H1 (cell line): ENCODE measurements around the gene EXOSC6. TPM values are rescaled to one million over a fixed set of nuclear protein-coding genes. Genes with fewer than 3 reads are reported as not detected.

Experiments
- CTCF ChIA-PET: fragments of 300-600 bp; sonication (Branson Sonifier 250); formaldehyde crosslinking; loops from one replicate; lab custom pipeline; 2021; ENCODE audit not compliant: partially characterized antibody; lab: Charles Lee
- POLR2A ChIA-PET: fragments of 300-600 bp; sonication (Branson Sonifier 250); formaldehyde crosslinking; loops from one replicate; lab custom pipeline; 2021; ENCODE audit warnings: inconsistent platforms; ENCODE audit not compliant: partially characterized antibody; lab: Charles Lee
- DNase-seq, 2 experiments: peaks; one replicate each; pipeline versions ENCODE4 v3.0.0 to v3.0.0-alpha.2; 2010 to 2022; ENCODE audit warnings: low spot score in 2 of 2, low read depth in 1 of 2, mixed read lengths in 1 of 2
- FAIRE-seq: peaks from 2 replicates; lab custom pipeline; 2011; peaks lifted over from hg19 to GRCh38; lab: Jason Lieb, UNC
- H2AFZ ChIP-seq: 2 replicates; pipeline ENCODE4 v1.8.1; 2012; ENCODE audit warnings: low read length, inconsistent platforms
- H2AK5ac ChIP-seq: 2 replicates; pipeline ENCODE4 v1.6.1; 2013; ENCODE audit warnings: low read depth, low read length
- H2BK120ac ChIP-seq: replicated peaks from 2 replicates; pipeline ENCODE3; 2013; ENCODE audit warnings: low read depth, low read length, inconsistent platforms
- H2BK12ac ChIP-seq: 2 replicates; pipeline ENCODE4 v1.6.1; 2013; ENCODE audit warnings: low read depth, low read length
- H2BK15ac ChIP-seq: 2 replicates; pipeline ENCODE4 v1.6.1; 2013; ENCODE audit warnings: low read length
- H2BK20ac ChIP-seq: 2 replicates; pipeline ENCODE4 v1.6.1; 2013; ENCODE audit warnings: low read length
- H2BK5ac ChIP-seq: 2 replicates; pipeline ENCODE4 v1.6.1; 2013; ENCODE audit warnings: low read depth, low read length
- H3K14ac ChIP-seq: 2 replicates; pipeline ENCODE4 v1.6.1; 2013; ENCODE audit warnings: inconsistent platforms; ENCODE audit not compliant: insufficient read length
- H3K18ac ChIP-seq: 2 replicates; pipeline ENCODE4 v1.6.1; 2013; ENCODE audit warnings: low read length; ENCODE audit errors: extremely low read depth
- H3K23ac ChIP-seq: 2 replicates; pipeline ENCODE4 v1.6.1; 2013; ENCODE audit warnings: inconsistent platforms; ENCODE audit not compliant: insufficient read length
- H3K23me2 ChIP-seq: 2 replicates; pipeline ENCODE4 v1.6.1; 2013; ENCODE audit warnings: low read depth, low read length
- H3K27ac ChIP-seq: 2 replicates; pipeline ENCODE4 v1.6.1; 2011; ENCODE audit warnings: low read depth, low read length, inconsistent platforms
- H3K27me3 ChIP-seq, 4 experiments: replicated peaks in 1 of 4; 1 replicate in 1 of 4; 2 replicates in 3 of 4; pipeline versions ENCODE4 v1.6.1 to v1.8.1; 2011 to 2013; ENCODE audit warnings: low read length in 3 of 4, mild to moderate bottlenecking in 3 of 4, inconsistent platforms in 2 of 4, mixed read lengths in 2 of 4, moderate library complexity in 1 of 4; ENCODE audit not compliant: control insufficient read depth in 3 of 4, insufficient read depth in 3 of 4; ENCODE audit errors: extremely low read depth in 1 of 4
- H3K36me3 ChIP-seq, 4 experiments: 2 replicates each; pipeline versions ENCODE4 v1.6.1 to v1.8.1; 2011 to 2013; ENCODE audit warnings: mild to moderate bottlenecking in 4 of 4, low read length in 3 of 4, moderate library complexity in 2 of 4, control low read depth in 1 of 4, inconsistent platforms in 1 of 4; ENCODE audit not compliant: insufficient read depth in 4 of 4, control insufficient read depth in 2 of 4
- H3K4ac ChIP-seq: replicated peaks from 2 replicates; pipeline ENCODE3; 2013; ENCODE audit warnings: low read length, low read depth, mixed read lengths, inconsistent platforms; ENCODE audit not compliant: insufficient read length
- H3K4me1 ChIP-seq, 4 experiments: replicated peaks in 1 of 4; 1 replicate in 1 of 4; 2 replicates in 3 of 4; pipeline versions ENCODE4 v1.6.1 to v1.8.1; 2011 to 2013; ENCODE audit warnings: low read length in 3 of 4, inconsistent platforms in 2 of 4, mixed read lengths in 1 of 4; ENCODE audit not compliant: insufficient read depth in 4 of 4, control insufficient read depth in 3 of 4
- H3K4me2 ChIP-seq, 2 experiments: 2 replicates each; pipeline versions ENCODE4 v1.6.1 to v1.8.1; 2011 to 2013; ENCODE audit warnings: low read depth in 2 of 2, low read length in 2 of 2, control low read depth in 1 of 2, inconsistent platforms in 1 of 2, mild to moderate bottlenecking in 1 of 2; ENCODE audit not compliant: insufficient read depth in 1 of 2
- H3K4me3 ChIP-seq, 4 experiments: fragments of 200-600, 300-600 bp in 1 of 4; sonication (generic), shearing (Covaris generic), sonication (Bioruptor Twin) in 1 of 4; 2 replicates each; pipeline versions ENCODE4 v1.5.1 to v1.8.1; 2011 to 2016; ENCODE audit warnings: low read length in 4 of 4, low read depth in 3 of 4, control low read depth in 2 of 4, inconsistent platforms in 2 of 4, mild to moderate bottlenecking in 2 of 4, mixed read lengths in 1 of 4, moderate library complexity in 1 of 4; ENCODE audit not compliant: insufficient read depth in 2 of 4; ENCODE audit errors: extremely low read depth in 1 of 4
- H3K56ac ChIP-seq: replicated peaks from 2 replicates; pipeline ENCODE3; 2013; ENCODE audit warnings: low read depth, mild to moderate bottlenecking, mixed read lengths, low read length, inconsistent platforms; ENCODE audit not compliant: insufficient read length
- H3K79me1 ChIP-seq: 2 replicates; pipeline ENCODE4 v1.6.1; 2013; ENCODE audit warnings: low read depth, low read length, control low read depth
- H3K79me2 ChIP-seq, 2 experiments: 2 replicates each; pipeline versions ENCODE4 v1.6.1 to v1.8.1; 2012 to 2013; ENCODE audit warnings: low read length in 2 of 2, mild to moderate bottlenecking in 2 of 2, inconsistent platforms in 1 of 2; ENCODE audit not compliant: insufficient read depth in 2 of 2, control insufficient read depth in 1 of 2
- H3K9ac ChIP-seq, 4 experiments: replicated peaks in 1 of 4; 1 replicate in 1 of 4; 2 replicates in 3 of 4; pipeline versions ENCODE4 v1.6.1 to v1.8.1; 2011 to 2013; ENCODE audit warnings: low read depth in 3 of 4, low read length in 3 of 4, control low read depth in 2 of 4, mild to moderate bottlenecking in 2 of 4, moderate library complexity in 2 of 4, inconsistent platforms in 1 of 4; ENCODE audit errors: extremely low read depth in 1 of 4
- H3K9me3 ChIP-seq, 2 experiments: 2 replicates each; pipeline versions ENCODE4 v1.6.1 to v1.8.1; 2012 to 2013; ENCODE audit warnings: mild to moderate bottlenecking in 2 of 2, moderate library complexity in 2 of 2, control low read depth in 1 of 2, inconsistent platforms in 1 of 2, low read depth in 1 of 2, low read length in 1 of 2, mixed read lengths in 1 of 2; ENCODE audit not compliant: insufficient read depth in 2 of 2
- H4K20me1 ChIP-seq, 2 experiments: replicated peaks in 1 of 2; 2 replicates each; pipeline versions ENCODE3 to v1.8.1; 2011 to 2013; ENCODE audit warnings: inconsistent platforms in 2 of 2, low read length in 2 of 2, mild to moderate bottlenecking in 1 of 2; ENCODE audit not compliant: insufficient read depth in 2 of 2, control insufficient read depth in 1 of 2
- H4K5ac ChIP-seq: 2 replicates; pipeline ENCODE4 v1.6.1; 2013; ENCODE audit warnings: low read length, low read depth, mixed read lengths, inconsistent platforms; ENCODE audit not compliant: insufficient read length
- H4K8ac ChIP-seq: 2 replicates; pipeline ENCODE4 v1.8.0; 2013; ENCODE audit warnings: mild to moderate bottlenecking, moderate library complexity, low read length, inconsistent platforms; ENCODE audit not compliant: insufficient read depth; ENCODE audit errors: extremely low read depth
- H4K91ac ChIP-seq: replicated peaks from 2 replicates; pipeline ENCODE3; 2013; ENCODE audit warnings: low read length, mixed read lengths, inconsistent platforms; ENCODE audit not compliant: insufficient read length
- BRCA1 ChIP-seq: IDR thresholded peaks from 2 replicates; pipeline ENCODE4 v1.6.1; 2012; ENCODE audit warnings: low read depth, low read length, improper control_type of control experiment
- CHD2 ChIP-seq: IDR thresholded peaks from 2 replicates; pipeline ENCODE4 v1.6.1; 2012; ENCODE audit warnings: low read length, improper control_type of control experiment
- CTBP2 ChIP-seq: IDR thresholded peaks from 2 replicates; pipeline ENCODE4 v1.7.0; 2011; ENCODE audit warnings: borderline replicate concordance, mild to moderate bottlenecking, moderate library complexity, mixed read lengths, low read length; ENCODE audit not compliant: insufficient read depth, insufficient read length
- EZH2 ChIP-seq: fragments of 200-600 bp; sonication (generic); IDR thresholded peaks from 2 replicates; pipeline ENCODE4 v1.7.1; 2012; ENCODE audit warnings: low read depth, mild to moderate bottlenecking, moderate library complexity, low read length, inconsistent platforms; ENCODE audit not compliant: severe bottlenecking
- FOSL1 ChIP-seq: IDR thresholded peaks from 2 replicates; pipeline ENCODE4 v1.6.1; 2011; ENCODE audit warnings: mild to moderate bottlenecking, low read depth, low read length, moderate library complexity; ENCODE audit not compliant: insufficient read depth
- JUND ChIP-seq: IDR thresholded peaks from 2 replicates; pipeline ENCODE4 v1.6.1; 2011; ENCODE audit warnings: mild to moderate bottlenecking, improper control_type of control experiment, low read length
- KDM4A ChIP-seq: IDR thresholded peaks from one replicate; pipeline ENCODE4 v1.7.1; 2012; ENCODE audit warnings: low read depth, mild to moderate bottlenecking, moderate library complexity, low read length, inconsistent platforms; ENCODE audit not compliant: severe bottlenecking
- NANOG ChIP-seq: IDR thresholded peaks from 2 replicates; pipeline ENCODE4 v1.6.1; 2011; ENCODE audit warnings: low read length, low read depth, mild to moderate bottlenecking, inconsistent platforms; ENCODE audit not compliant: insufficient read depth, poor library complexity, severe bottlenecking
- NRF1 ChIP-seq: IDR thresholded peaks from 2 replicates; pipeline ENCODE4 v1.6.1; 2011; ENCODE audit warnings: mild to moderate bottlenecking, low read depth, low read length, improper control_type of control experiment
- PHF8 ChIP-seq: fragments of 200-600 bp; sonication (generic); conservative IDR thresholded peaks from 2 replicates; pipeline ENCODE4 v1.7.1; 2012; ENCODE audit warnings: low read depth, mild to moderate bottlenecking, inconsistent platforms, low read length, moderate library complexity
- POU5F1 ChIP-seq: IDR thresholded peaks from 2 replicates; pipeline ENCODE4 v1.6.1; 2011; ENCODE audit warnings: low read depth, mild to moderate bottlenecking, low read length, moderate library complexity
- USF2 ChIP-seq: IDR thresholded peaks from 2 replicates; pipeline ENCODE4 v1.6.1; 2011; ENCODE audit warnings: low read length, improper control_type of control experiment
- ZNF274 ChIP-seq: IDR thresholded peaks from 2 replicates; pipeline ENCODE4 v1.7.0; 2012; ENCODE audit warnings: low read length, borderline replicate concordance; ENCODE audit errors: extremely low read depth
- WGBS, 2 experiments: shearing (Covaris generic) in 1 of 2; methylation state at CpG; one replicate each; pipeline versions ENCODE4 v1.1.6 to v1.1.7; 2013 to 2015; ENCODE audit warnings: low lambda C conversion rate in 2 of 2, mixed read lengths in 2 of 2, inconsistent platforms in 1 of 2, low coverage in 1 of 2, missing lambda C conversion rate in 1 of 2; ENCODE audit not compliant: insufficient replicate concordance in 2 of 2, insufficient coverage in 1 of 2, insufficient read length in 1 of 2; ENCODE audit errors: extremely low coverage in 1 of 2, missing lambda C conversion rate in 1 of 2; 5-methylcytosine and 5-hydroxymethylcytosine counted together
- polyA plus RNA-seq, 7 experiments: library from polyadenylated mRNA; depleted of rRNA in 3 of 7; stranded (reverse) in 5 of 7; unstranded in 2 of 7; fragments of >200 nt in 5 of 7; fragments of 200-250 nt in 2 of 7; gene quantifications; 1 replicate in 5 of 7; 2 replicates in 1 of 7; 4 replicates in 1 of 7; pipeline versions ENCODE4 v1.2.1 to v1.2.3, GENCODE V29; 2011 to 2013; ENCODE audit warnings: missing spikeins in 2 of 7, mixed read lengths in 2 of 7
- total RNA-seq: library from RNA; stranded (reverse); fragmentation: NEBNext Ultra II Directional; extraction: Animal tissue kit (Norgen Biotek cat#: 25700); gene quantifications from 2 replicates; pipeline ENCODE4 v1.2.1, GENCODE V29; 2021

The EXOSC6 gene
- total and polyA plus RNA-seq, 2 of the 8 experiments (the other 6 are each of a cell fraction or from before 2014, with no cell fraction given) = 9.7 to 22.5 TPM

GRCh38 chr16:70258065-70258464, 6.3 kb upstream of the EXOSC6 start:
- H3K18ac ChIP-seq = no peak overlapping the region
- TF ChIP-seq EZH2 (no peak), NANOG (no peak), POU5F1 (no peak), ZNF274 (no peak), USF2 (no peak), JUND (no peak), CTBP2 (no peak), FOSL1 (no peak), CHD2 (no peak), NRF1 (no peak), PHF8 (no peak), BRCA1 (no peak), KDM4A (no peak)

More at GRCh38 chr16:70258065-70258464, 6.3 kb upstream of the EXOSC6 start:
- Histone ChIP-seq H4K8ac (no peak overlapping the region), H2BK120ac (no peak overlapping the region), H2BK5ac (no peak overlapping the region; the same call in 1 of the 2 replicates), H2AK5ac (no peak overlapping the region), H4K91ac (no peak overlapping the region), H3K9me3 (no peaks in the 10 kb centered on the region), H3K79me1 (peaks cover 5% of the 10 kb centered on the region), H2BK15ac (no peak overlapping the region), H3K4me3 (no peak overlapping the region), H2AFZ (no peak overlapping the region), H3K4me1 (no peaks in the 10 kb centered on the region; a peak in 1 of 7 replicates), H3K79me2 (no peaks in the 10 kb centered on the region), H2BK20ac (no peak overlapping the region), H3K23ac (no peak overlapping the region), H3K9ac (no peak overlapping the region), H3K14ac (no peak overlapping the region), H4K20me1 (peaks cover 9 to 15% of the 10 kb centered on the region in 2 experiments), H3K36me3 (peaks cover 45 to 97% (median 84%) of the 10 kb centered on the region in 4 experiments), H3K4me2 (no peak overlapping the region), H3K27me3 (no peaks in the 10 kb centered on the region), H4K5ac (no peak overlapping the region), H3K56ac (no peak overlapping the region), H2BK12ac (no peak overlapping the region), H3K4ac (no peak overlapping the region), H3K27ac (no peak overlapping the region), H3K23me2 (no peaks in the 10 kb centered on the region)
- ChIA-PET CTCF (interaction anchor here (1.2 to 8.3 kb wide), 4 partner anchors 9 to 112 kb away, joined by 3 to 67 read pairs (median 32); no protein-coding TSS in a partner anchor), POLR2A (interaction anchor here (0.9 to 12.3 kb wide), 2 partner anchors 8 to 20 kb away, joined by 5 to 414 read pairs; partner anchors contain the start of gene AARS1)
- 97% methylated on average over 14 of the region's 14 CpGs; no CpG with 5 or more reads in 1 of the 2 experiments for WGBS, 2 experiments
- DNase-seq (no peak), FAIRE-seq (no peak)
